ENCODE results near the gene ATG5. TPM values are rescaled to one million over a fixed set of nuclear protein-coding genes. Genes with fewer than 3 reads are reported as not detected.
A peak's percentile ranks its signal among the peaks of the same experiment; 100 is the strongest.
"Not testable (repeated sequence)": the region's sequence is repeated elsewhere in the genome, so short reads cannot be mapped to it uniquely, and the experiment has no call there.

The ATG5 gene
- total RNA-seq, 1 experiment from 2014 or later = 35.1 TPM

DNA sequence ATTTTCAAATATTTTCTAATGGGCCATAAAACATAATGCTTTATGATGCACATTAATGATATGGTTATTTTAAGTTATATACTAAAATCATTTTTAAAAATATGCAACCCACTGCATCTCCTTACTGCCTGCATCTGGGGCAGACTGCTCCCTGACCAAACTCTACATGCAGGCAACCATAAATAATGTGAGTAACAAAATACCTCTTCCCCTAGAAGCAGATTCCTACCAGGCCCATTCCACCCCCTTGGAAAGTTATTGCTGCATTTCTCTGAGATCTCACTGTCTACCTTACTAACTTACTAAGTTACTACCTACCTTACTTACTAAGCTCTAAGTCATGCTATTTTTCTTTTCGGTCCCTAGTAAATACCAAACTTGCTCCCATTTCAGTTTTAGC is 71.8 kb downstream of the ATG5 start:
- H3K9me3 Mint-ChIP-seq (ENCODE audit: low read depth, unreplicated experiment) = no peaks in the 10 kb centered on the region
- no peaks in the 10 kb centered on the region for H3K36me3 Mint-ChIP-seq (ENCODE audit: insufficient read depth, unreplicated experiment)
- no peak for DNase-seq
- no TSS peak for BruUV-seq (replicated peaks)
- H3K27me3 Mint-ChIP-seq (ENCODE audit: unreplicated experiment) = no peaks in the 10 kb centered on the region
- H3K4me1 Mint-ChIP-seq (ENCODE audit: low read depth, unreplicated experiment) = peaks cover 19% of the 10 kb centered on the region
- TF ChIP-seq, protein P1, sequence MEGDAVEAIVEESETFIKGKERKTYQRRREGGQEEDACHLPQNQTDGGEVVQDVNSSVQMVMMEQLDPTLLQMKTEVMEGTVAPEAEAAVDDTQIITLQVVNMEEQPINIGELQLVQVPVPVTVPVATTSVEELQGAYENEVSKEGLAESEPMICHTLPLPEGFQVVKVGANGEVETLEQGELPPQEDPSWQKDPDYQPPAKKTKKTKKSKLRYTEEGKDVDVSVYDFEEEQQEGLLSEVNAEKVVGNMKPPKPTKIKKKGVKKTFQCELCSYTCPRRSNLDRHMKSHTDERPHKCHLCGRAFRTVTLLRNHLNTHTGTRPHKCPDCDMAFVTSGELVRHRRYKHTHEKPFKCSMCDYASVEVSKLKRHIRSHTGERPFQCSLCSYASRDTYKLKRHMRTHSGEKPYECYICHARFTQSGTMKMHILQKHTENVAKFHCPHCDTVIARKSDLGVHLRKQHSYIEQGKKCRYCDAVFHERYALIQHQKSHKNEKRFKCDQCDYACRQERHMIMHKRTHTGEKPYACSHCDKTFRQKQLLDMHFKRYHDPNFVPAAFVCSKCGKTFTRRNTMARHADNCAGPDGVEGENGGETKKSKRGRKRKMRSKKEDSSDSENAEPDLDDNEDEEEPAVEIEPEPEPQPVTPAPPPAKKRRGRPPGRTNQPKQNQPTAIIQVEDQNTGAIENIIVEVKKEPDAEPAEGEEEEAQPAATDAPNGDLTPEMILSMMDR (IDR thresholded peaks at IDR 0.05; ENCODE audit: unreplicated experiment) = no peak
- H3K27ac Mint-ChIP-seq (ENCODE audit: unreplicated experiment) = no peak overlapping the region
- CTCF ChIA-PET = no interaction called here
- intact Hi-C loops (cut with micrococcal nuclease; ENCODE audit: unreplicated experiment) = no loop called here
- no peak overlapping the region for H3K4me3 Mint-ChIP-seq (ENCODE audit: low read depth, unreplicated experiment)

DNA sequence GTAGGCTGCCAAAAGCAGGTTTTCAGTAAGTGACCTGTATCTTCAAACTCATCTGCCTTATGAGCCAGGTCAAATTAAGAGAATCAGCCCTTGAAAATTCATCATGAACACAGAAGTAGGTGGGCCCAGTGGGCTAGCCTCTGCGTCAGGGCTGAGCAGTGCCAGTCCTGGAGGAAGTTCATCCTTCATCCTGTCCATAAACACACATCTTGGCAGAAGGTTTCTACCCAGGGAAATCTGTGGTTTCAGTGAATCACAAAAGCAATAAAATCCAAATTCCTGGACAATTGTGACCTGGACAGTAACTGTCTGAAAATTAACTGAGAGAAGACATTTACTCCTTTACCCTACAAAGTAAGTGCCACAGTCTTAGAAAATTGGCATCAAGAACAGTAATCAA is 72.4 kb downstream of the ATG5 start:
- DNase-seq = no peak
- H3K27ac Mint-ChIP-seq (ENCODE audit: unreplicated experiment) = no peak overlapping the region
- no peaks in the 10 kb centered on the region for H3K9me3 Mint-ChIP-seq (ENCODE audit: low read depth, unreplicated experiment)
- H3K4me3 Mint-ChIP-seq (ENCODE audit: low read depth, unreplicated experiment) = no peak overlapping the region
- peaks cover 19% of the 10 kb centered on the region for H3K4me1 Mint-ChIP-seq (ENCODE audit: low read depth, unreplicated experiment)
- no peaks in the 10 kb centered on the region for H3K36me3 Mint-ChIP-seq (ENCODE audit: insufficient read depth, unreplicated experiment)
- TF ChIP-seq, protein P1 (IDR thresholded peaks at IDR 0.05; ENCODE audit: unreplicated experiment) = no peak
- H3K27me3 Mint-ChIP-seq (ENCODE audit: unreplicated experiment) = no peaks in the 10 kb centered on the region
- CTCF ChIA-PET = no interaction called here
- intact Hi-C loops (cut with micrococcal nuclease; ENCODE audit: unreplicated experiment) = no loop called here
- BruUV-seq (replicated peaks) = no TSS peak

DNA sequence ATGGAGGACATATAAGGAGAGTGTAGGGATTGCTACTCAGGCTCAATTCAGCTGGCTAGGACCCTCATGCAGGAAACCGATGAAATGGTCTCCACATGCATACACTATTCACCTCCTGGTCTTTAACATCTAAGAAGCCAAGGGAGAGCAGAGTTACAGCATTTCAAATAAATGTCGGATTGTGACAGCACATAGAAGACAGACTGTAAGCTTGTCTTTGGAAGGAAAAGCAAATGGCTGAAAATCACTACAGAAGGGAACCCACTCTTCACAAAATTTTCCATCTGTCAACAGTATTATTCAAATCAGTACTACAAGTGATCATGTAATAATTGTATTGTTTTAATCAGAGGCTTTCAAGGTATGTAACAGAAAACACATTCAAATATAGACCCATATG is 72.9 kb downstream of the ATG5 start:
- no peak for DNase-seq
- BruUV-seq (replicated peaks) = no TSS peak
- TF ChIP-seq, protein P1 (IDR thresholded peaks at IDR 0.05; ENCODE audit: unreplicated experiment) = no peak
- Mint-ChIP-seq H3K27me3 (ENCODE audit: unreplicated experiment) (no peaks in the 10 kb centered on the region), H3K4me3 (ENCODE audit: low read depth, unreplicated experiment) (no peak overlapping the region), H3K4me1 (ENCODE audit: low read depth, unreplicated experiment) (peaks cover 19% of the 10 kb centered on the region), H3K27ac (ENCODE audit: unreplicated experiment) (no peak overlapping the region), H3K9me3 (ENCODE audit: low read depth, unreplicated experiment) (no peaks in the 10 kb centered on the region), H3K36me3 (ENCODE audit: insufficient read depth, unreplicated experiment) (no peaks in the 10 kb centered on the region)
- CTCF ChIA-PET = interaction anchor here (0.5 to 0.7 kb wide), 2 partner anchors 82 to 835 kb away, joined by 3 to 4 read pairs; no protein-coding TSS in a partner anchor
- intact Hi-C loops (cut with micrococcal nuclease; ENCODE audit: unreplicated experiment) = no loop called here

DNA sequence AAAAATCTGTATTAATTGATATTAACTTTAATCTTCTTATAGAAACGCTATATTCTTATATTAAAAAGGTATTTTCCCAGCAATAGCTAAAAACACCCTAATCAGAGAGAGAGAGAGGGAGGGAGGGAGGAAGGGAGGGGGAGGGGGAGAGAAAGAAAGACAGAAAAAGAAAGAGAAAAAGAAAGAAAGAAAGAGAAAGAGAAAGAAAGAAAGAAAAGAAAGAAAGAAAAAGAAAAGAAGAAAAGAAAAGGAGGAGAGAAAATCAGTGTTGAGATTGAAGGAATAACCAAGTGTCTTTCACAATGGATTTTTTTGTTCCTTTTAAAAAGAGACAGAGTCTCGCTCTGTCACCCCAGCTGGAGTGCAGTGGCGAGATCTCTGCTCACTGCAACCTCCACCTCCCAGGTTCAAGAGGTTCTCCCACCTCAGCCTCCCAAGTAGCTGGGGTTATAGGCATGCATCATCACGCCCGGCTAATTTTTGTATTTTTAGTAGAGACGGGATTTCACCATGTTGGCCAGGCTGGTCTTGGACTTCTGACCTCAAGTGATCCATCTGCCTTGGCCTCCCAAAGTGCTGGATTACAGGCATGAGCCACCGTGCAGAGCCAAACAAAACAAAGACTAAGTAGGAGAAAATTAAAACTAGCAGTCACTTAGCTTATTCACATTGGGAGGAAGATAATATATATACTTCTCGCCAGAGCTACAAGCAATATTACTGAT is 73.9 kb downstream of the ATG5 start:
- peaks cover 19% of the 10 kb centered on the region for H3K4me1 Mint-ChIP-seq (ENCODE audit: low read depth, unreplicated experiment)
- BruUV-seq (replicated peaks); H3K27ac Mint-ChIP-seq (ENCODE audit: unreplicated experiment); H3K36me3 Mint-ChIP-seq (ENCODE audit: insufficient read depth, unreplicated experiment); H3K4me3 Mint-ChIP-seq (ENCODE audit: low read depth, unreplicated experiment); DNase-seq; H3K27me3 Mint-ChIP-seq (ENCODE audit: unreplicated experiment); intact Hi-C loops (cut with micrococcal nuclease; ENCODE audit: unreplicated experiment); H3K9me3 Mint-ChIP-seq (ENCODE audit: low read depth, unreplicated experiment): not testable (repeated sequence)
- CTCF ChIA-PET = interaction anchor here (0.7 kb wide), 1 partner anchor 836 kb away, joined by 3 read pairs; no protein-coding TSS in a partner anchor

DNA sequence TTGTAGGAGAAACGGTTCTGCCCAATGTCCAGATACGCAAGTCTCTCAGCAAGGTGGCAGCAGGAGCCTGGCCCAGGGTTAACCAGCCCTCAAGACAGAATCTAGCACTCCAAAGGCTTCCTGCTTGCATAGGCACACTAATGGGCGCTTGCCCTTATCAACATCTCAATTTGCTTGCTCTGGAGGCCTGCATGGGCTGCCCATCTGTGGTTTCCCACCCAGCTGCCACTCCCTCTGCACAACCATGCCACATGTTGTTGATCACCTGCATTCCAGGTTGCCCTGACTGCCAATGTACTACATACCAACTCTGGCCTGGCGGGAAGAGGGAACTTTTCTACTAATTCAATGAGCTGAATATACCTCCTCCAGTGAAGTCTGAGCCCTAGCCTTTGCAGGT is 74.6 kb downstream of the ATG5 start:
- no peak overlapping the region for H3K4me3 Mint-ChIP-seq (ENCODE audit: low read depth, unreplicated experiment)
- H3K4me1 Mint-ChIP-seq (ENCODE audit: low read depth, unreplicated experiment) = peaks cover 19% of the 10 kb centered on the region
- no peaks in the 10 kb centered on the region for H3K9me3 Mint-ChIP-seq (ENCODE audit: low read depth, unreplicated experiment)
- CTCF ChIA-PET = no interaction called here
- no peaks in the 10 kb centered on the region for H3K36me3 Mint-ChIP-seq (ENCODE audit: insufficient read depth, unreplicated experiment)
- intact Hi-C loops (cut with micrococcal nuclease; ENCODE audit: unreplicated experiment) = no loop called here
- H3K27me3 Mint-ChIP-seq (ENCODE audit: unreplicated experiment) = no peaks in the 10 kb centered on the region
- TF ChIP-seq, protein P1 (IDR thresholded peaks at IDR 0.05; ENCODE audit: unreplicated experiment) = no peak
- H3K27ac Mint-ChIP-seq (ENCODE audit: unreplicated experiment) = no peak overlapping the region
- no TSS peak for BruUV-seq (replicated peaks)
- DNase-seq = peak; percentile 16

Measured in Calu3 (cell line).